Non-pigmented ciliary epithelial cell (primary cell): ENCODE measurements around the gene CEBPE.
"Not testable (repeated sequence)": the region's sequence is repeated elsewhere in the genome, so short reads cannot be mapped to it uniquely, and the experiment has no call there.

Experiments used
- DNase-seq: peaks from one replicate; pipeline ENCODE4 v3.0.0-alpha.2; 2010; ENCODE audit warnings: low read depth

Gene CEBPE

GRCh38 chr14:23121361-23121771 lies 2.3 kb upstream of the CEBPE start:
- DNase-seq = no peak

- no peak for DNase-seq
Observed at GRCh38 chr14:23120541-23121251, 1.6 kb upstream of the CEBPE start.

DNA sequence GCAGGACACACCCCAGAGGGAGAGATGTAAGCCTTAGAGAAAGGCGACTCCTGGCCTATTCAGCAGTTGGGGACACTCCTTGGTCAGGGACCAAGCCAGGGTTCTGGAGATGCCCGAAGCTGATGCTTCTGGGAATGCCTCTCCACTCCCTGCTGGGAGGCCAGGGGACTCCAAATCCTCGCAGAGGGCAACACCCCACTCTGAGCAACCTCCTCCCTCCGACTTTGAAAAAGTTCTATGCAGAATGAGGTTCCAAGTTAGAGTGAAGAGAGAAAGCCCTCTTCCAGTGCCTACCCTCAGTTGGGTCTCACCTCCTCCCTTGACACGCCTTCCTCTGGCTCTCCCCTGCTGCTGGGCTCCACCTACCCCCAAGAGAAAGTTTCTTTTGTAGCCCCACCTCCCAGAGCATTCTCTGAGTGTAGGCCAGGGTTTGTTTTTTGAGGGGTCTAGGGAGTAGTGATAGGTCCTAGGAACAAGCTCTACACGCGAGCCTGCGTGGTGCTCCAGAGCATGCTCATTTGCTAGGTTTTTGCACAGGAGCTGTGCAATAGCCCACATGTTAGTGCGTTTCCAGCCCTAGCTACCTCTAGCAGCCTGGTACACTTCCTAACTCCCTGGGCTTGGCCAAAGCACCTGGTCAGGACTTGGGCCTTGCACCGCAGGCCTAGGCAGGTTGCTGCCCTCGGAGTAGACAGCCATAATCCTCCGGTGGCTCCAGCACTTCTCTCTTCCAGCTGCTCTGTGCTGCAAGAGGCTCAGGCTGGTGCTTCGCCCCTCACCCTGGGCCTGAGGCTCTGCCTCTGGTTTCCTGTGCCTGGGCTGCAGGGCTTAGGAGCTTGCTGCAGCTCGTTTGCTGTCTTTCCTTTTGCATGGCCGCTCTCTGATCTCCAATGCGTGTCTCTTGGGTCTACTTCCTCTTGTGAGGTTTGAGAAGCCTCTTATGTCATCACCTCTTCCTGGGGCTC lies 590 bp upstream of the CEBPE start:
- DNase-seq = no peak

DNA sequence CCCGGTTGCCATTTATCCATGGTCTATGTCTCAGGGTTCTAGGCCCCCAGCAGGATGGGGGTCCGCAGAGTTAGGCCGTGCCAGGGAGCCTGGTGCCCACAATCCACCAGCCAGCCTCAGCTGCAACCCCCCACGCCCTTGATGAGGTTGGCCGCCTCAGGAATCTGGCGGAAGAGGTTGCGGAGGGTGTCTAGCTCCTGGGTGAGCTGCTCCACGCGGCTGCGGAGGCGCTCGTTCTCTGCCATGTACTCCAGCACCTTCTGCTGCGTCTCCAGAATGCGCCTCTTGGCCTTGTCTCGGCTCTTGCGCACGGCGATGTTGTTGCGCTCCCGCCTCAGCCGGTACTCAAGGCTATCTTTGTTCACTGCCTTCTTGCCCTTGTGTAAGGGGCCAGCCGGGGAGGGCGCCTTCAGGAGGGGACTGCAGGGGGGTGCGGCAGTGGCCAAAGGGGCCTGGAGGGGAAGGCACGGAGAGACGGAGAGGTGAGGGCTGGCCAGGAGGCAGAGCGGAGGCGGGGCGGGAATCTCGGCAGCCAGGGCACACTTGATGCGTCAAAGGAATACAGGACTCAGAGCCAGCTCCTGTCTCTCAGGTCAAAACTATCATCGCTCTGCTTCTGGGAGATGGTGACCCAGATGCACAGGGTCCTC lies 1.6 kb downstream of the CEBPE start:
- no peak for DNase-seq

GRCh38 chr14:23115918-23116317 lies 3.1 kb downstream of the CEBPE start:
- no peak for DNase-seq

DNA sequence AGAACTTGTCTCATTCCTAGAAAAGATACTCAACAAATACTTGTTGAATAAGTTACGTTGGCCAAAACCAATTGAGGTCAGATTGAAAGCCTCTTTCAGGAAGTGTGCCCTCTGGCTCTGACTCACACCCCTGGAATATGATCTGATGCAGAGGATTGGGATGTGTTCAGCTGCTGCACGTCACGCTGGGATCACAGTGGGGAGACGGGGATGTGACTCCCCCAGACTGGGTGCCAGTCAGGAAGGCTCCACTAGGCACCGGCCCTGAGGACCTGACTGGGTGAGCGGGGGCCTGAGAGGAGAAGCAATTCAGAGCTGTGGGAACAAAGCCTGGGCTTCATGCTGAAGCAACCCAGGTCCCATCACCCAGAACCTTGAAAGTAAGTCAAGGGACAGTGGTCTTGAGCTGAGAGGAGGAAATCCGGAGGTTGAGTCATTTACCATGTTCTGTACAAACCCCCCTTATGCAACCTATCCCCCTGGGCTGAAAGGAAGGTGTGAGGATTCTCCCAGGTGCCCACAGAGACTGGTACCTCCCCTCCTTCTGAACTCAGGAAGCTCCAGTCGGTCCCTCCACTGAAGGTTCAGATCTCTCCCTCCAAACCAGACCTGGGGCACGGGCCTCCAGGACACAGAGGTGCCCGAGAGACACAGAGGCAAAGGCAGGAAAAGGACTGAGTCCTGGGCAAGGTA lies 3.9 kb downstream of the CEBPE start:
- DNase-seq = peak; percentile 90

- no peak for DNase-seq
Observed at GRCh38 chr14:23114669-23115038, 4.4 kb downstream of the CEBPE start.

- DNase-seq = no peak
Observed at GRCh38 chr14:23114120-23114458, 5.0 kb downstream of the CEBPE start.

GRCh38 chr14:23113431-23114119 lies 5.5 kb downstream of the CEBPE start:
- no peak for DNase-seq

DNA sequence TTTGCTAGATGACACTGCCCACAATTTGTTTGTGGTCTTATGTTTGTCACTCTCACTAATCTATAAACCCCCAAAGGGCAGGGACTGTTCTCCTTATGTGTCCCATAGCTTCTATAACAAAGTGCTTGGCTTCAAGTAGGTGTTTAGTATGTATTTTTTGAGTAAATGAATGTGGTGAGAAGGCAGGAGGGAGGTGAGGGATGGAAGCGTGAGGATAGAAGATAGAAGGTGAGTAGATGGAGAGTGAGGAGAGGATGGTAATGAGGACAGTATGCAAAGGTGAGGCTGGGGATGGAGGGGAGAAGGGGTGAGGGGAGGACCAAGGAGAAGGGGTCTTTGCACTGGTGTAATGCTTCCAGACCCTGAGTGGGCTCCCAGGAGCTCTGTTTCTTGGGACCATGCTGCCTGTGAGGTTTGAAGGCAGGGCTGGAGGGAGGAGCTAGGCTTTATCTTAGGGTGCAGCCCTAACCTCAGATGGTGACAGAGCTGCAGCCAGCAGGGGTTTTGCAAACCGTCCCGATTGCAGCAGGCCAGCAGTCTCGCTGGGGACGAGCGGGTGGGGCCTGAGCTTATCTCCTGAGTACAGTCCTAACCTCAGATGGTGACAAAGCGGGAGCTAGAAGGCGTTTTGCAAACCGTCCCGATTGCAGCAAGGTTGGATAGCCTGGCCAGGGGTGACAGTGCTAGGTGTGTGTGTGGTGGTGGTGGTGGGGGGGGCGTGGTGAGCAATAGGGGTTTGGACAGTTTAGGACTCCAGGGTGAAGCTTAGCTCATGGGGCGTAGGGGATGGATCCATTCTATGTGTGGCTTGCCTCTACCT lies 6.5 kb downstream of the CEBPE start:
- no peak for DNase-seq

GRCh38 chr14:23110579-23111365 lies 8.3 kb downstream of the CEBPE start:
- no peak for DNase-seq

GRCh38 chr14:23109769-23110168 lies 9.3 kb downstream of the CEBPE start:
- DNase-seq = no peak

DNA sequence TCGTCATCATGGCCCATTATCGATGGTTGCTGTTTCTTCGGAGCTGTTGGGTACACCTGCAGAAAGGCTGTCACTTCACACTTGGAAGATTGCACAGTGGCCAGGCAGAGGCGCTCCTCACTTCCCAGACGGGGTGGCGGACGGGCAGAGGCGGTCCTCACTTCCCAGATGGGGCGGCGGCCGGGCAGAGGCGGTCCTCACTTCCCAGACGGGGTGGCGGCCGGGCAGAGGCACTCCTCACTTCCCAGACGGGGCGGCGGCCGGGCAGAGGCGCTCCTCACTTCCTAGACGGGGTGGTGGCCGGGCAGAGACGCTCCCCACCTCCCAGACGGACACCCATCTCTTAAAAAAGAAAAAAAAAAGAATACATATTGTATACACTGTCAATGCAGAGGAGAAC lies 10.9 kb downstream of the CEBPE start:
- not testable (repeated sequence) for DNase-seq

DNA sequence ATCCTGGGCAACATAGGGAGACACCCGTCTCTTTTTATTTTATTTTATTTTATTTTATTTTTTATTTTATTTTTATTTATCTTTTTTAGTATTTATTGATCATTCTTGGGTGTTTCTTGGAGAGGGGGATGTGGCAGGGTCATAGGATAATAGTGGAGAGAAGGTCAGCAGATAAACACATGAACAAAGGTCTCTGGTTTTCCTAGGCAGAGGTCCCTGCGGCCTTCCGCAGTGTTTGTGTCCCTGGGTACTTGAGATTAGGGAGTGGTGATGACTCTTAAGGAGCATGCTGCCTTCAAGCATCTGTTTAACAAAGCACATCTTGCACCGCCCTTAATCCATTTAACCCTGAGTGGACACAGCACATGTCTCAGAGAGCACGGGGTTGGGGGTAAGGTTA lies 11.4 kb downstream of the CEBPE start:
- DNase-seq = not testable (repeated sequence)

DNA sequence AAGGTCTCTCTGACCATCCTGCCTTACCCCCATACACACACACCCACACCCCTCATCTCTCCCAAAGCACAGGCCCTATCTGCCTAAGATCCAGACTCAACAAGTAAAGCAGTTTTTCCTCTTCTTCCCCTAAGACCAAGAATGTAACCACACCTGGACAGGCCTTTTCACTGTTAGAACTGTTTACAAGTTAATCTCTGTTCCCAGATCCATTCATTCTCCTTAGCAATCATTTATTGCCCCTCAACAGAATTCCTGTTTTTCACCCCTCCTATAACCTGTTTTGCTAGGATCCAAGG lies 12.4 kb downstream of the CEBPE start:
- DNase-seq = no peak

DNA sequence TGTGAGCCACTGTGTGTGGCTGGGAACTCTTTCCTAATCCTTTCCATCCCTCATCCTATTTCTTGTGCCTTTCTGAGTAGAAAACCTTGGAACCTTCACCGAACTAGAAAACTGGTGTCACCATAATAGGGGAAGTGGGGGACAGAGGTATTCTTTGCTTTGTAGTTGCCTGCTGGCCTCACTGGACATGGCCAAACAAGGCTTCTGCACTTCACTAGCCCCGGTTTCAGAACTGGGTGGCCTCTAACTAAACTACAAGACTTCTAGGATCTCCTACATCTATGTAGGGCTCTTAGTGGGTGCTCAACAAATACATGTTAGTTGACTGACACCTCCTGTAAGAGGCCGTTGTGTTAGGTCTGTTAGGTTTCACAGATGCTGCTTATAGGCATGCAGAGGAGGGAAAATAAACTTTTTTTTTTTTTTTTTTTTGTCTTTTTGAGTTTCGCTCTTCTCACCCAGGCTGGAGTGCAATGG lies 13.7 kb downstream of the CEBPE start:
- DNase-seq = no peak

DNA sequence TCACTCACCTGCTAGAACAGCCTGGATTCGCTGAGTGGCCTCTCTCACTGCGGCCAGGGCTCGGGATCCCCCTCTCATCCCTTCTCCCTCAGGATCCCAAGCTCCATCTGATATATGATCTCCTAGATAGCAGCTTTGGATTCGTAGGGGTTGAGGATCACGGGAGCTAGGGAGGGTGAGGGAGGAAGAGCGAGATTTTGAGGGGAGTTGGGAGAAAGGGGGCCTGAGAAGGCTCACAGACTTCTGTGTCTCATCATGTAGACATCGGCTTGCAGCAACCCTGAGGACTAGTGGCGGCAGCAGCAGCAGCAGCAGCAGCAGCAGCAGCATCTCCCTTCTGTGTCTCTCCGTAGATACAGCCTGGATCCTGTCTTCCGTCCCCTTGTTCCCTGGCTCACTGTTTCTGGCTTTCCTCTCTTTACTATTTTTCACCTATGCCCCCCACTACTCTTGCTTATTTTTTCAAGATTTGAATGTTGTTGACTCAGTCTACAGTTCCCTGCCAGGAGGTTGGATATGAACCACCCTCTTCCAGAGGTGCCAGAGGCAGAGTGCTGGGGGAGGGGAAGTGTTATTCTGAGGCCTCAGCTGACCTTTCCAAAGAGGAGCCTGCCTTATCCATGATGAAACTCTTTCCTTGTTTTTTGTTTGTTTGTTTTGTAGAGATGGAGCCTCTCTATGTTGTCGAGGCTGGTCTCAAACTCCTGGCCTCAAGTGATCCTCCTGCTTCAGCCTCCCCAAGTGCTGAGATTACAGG lies 14.3 kb downstream of the CEBPE start, which contains the start of gene CIROP:
Gene CIROP, minus strand, starts transcription at position 399 of the 757 bp plus-strand sequence. Its CDS starts 69 bp downstream, at position 330.
- DNase-seq = no peak

- no peak for DNase-seq
Observed at GRCh38 chr14:23104070-23104590, 14.9 kb downstream of the CEBPE start.

GRCh38 chr14:23103581-23103980 lies 15.5 kb downstream of the CEBPE start:
- no peak for DNase-seq
